Smooth muscle cell of the brain vasculature (primary cell): ENCODE results near the gene PTPRJ.

ENCODE experiments used
- DNase-seq: peaks from one replicate; pipeline ENCODE4 v3.0.0-alpha.2; 2012; ENCODE audit warnings: low read depth, low spot score

PTPRJ gene

GRCh38 chr11:48093323-48093722 is 113.0 kb downstream of the PTPRJ start:
- DNase-seq = no peak

- DNase-seq = no peak
Measured at GRCh38 chr11:48093795-48094642, 113.7 kb downstream of the PTPRJ start.

- no peak for DNase-seq
Measured at GRCh38 chr11:48094643-48095339, 114.4 kb downstream of the PTPRJ start.

GRCh38 chr11:48095779-48096470 is 115.6 kb downstream of the PTPRJ start:
- no peak for DNase-seq

GRCh38 chr11:48096588-48097525 is 116.5 kb downstream of the PTPRJ start:
- no peak for DNase-seq

GRCh38 chr11:48098024-48098423 is 117.7 kb downstream of the PTPRJ start:
- no peak for DNase-seq

GRCh38 chr11:48099916-48100446 is 119.6 kb downstream of the PTPRJ start:
- no peak for DNase-seq

- no peak for DNase-seq
Measured at GRCh38 chr11:48101044-48101733, 120.8 kb downstream of the PTPRJ start.

GRCh38 chr11:48101958-48102357 is 121.6 kb downstream of the PTPRJ start:
- DNase-seq = no peak

- DNase-seq = no peak
Measured at GRCh38 chr11:48103621-48104567, 123.5 kb downstream of the PTPRJ start.

GRCh38 chr11:48104568-48104924 is 124.2 kb downstream of the PTPRJ start:
- DNase-seq = no peak

- DNase-seq = no peak
Measured at GRCh38 chr11:48105096-48105990, 125.0 kb downstream of the PTPRJ start.

GRCh38 chr11:48106166-48106565 is 125.8 kb downstream of the PTPRJ start:
- no peak for DNase-seq

- no peak for DNase-seq
Measured at GRCh38 chr11:48107188-48107704, 126.9 kb downstream of the PTPRJ start.

- DNase-seq = no peak
Measured at GRCh38 chr11:48108231-48109045, 128.1 kb downstream of the PTPRJ start.

GRCh38 chr11:48109046-48109666 is 128.8 kb downstream of the PTPRJ start:
- no peak for DNase-seq

GRCh38 chr11:48110509-48110766 is 130.1 kb downstream of the PTPRJ start:
- no peak for DNase-seq
